ENCODE results near the gene OR10H2.
"Not testable (repeated sequence)": the region's sequence is repeated elsewhere in the genome, so short reads cannot be mapped to it uniquely, and the experiment has no call there.

Gene OR10H2

GRCh38 chr19:15727724-15728123, at the start of gene OR10H2:
Gene OR10H2 (plus strand): TSS chr19:15728024. CDS start chr19:15728044, 20 bp downstream.
- DNase-seq: no peak

GRCh38 chr19:15679089-15679488, 48.7 kb upstream of the OR10H2 start:
- no peak for DNase-seq

- not testable (repeated sequence) for DNase-seq
These were observed 48.0 kb upstream of the OR10H2 start for GRCh38 chr19:15679865-15680264.

GRCh38 chr19:15680478-15681322, 47.1 kb upstream of the OR10H2 start:
- no peak for DNase-seq

DNA sequence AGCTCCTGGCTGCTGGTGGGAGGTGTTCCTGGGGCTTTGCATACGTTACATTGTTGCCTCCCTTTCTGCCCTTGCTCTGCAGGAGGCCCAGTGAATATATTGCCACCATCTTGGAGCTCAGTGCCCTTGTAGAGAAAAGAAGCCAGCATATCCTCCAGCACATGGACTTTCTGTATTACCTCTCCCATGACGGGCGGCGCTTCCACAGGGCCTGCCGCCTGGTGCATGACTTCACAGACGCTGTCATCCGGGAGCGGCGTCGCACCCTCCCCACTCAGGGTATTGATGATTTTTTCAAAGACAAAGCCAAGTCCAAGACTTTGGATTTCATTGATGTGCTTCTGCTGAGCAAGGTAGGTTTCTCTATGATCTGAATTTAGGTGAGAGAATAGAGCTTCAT, 44.4 kb upstream of the OR10H2 start:
- DNase-seq: no peak

- no peak for DNase-seq
These were observed 43.0 kb upstream of the OR10H2 start for GRCh38 chr19:15684828-15685227.

GRCh38 chr19:15696654-15697194, 31.1 kb upstream of the OR10H2 start:
- peak in 1 of 2 experiments; percentile 4 for DNase-seq

GRCh38 chr19:15701757-15702533, 25.9 kb upstream of the OR10H2 start:
- DNase-seq: no peak

GRCh38 chr19:15702534-15702930, 25.3 kb upstream of the OR10H2 start:
- no peak for DNase-seq

- DNase-seq: no peak
These were observed 13.2 kb upstream of the OR10H2 start for GRCh38 chr19:15714638-15715037.

DNA sequence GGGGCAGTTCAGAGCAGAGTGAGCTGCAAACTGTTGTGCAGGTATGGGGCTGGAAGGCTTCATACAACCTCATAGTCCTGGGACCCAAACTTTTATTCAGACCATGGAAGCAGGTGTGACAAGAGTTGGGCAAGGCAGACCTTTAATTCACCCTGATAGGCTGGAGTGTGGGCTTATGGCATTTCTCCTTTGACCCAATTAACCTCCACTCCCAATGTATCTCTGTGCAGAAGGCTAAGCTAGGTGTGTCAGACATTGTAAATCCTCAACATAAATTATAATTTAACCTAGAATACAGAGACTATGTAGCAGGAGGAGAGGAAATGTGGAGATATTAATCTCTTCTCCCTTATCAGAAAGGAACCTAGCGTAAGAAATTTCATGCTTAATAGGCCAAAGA, 12.2 kb upstream of the OR10H2 start:
- no peak for DNase-seq

GRCh38 chr19:15717809-15718208, 10.0 kb upstream of the OR10H2 start:
- no peak for DNase-seq

GRCh38 chr19:15721268-15721667, 6.6 kb upstream of the OR10H2 start:
- DNase-seq: no peak

- DNase-seq: no peak
These were observed 4.9 kb upstream of the OR10H2 start for GRCh38 chr19:15722956-15723355.

GRCh38 chr19:15730538-15730937, 2.7 kb downstream of the OR10H2 start:
- no peak for DNase-seq

DNA sequence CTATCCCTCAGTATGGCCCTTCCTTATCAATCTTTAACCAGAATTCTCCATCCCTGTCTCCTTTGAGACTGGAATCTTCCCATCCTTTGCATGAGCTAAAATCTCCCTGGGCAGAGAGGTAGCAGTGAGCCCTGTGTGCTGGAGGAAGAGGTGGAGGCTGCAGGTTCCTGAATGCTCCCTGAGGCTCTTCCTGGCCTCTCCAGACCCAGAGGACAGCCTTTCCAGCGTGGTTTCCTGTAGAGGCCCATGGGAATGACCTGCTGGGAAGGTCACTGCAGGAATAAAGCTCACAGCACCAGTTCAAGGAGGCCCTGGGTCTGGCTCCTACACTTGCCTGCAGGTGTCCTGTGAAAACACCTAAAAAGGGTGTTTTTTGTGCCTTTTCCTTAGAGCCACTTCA, 4.6 kb downstream of the OR10H2 start:
- DNase-seq: no peak

DNA sequence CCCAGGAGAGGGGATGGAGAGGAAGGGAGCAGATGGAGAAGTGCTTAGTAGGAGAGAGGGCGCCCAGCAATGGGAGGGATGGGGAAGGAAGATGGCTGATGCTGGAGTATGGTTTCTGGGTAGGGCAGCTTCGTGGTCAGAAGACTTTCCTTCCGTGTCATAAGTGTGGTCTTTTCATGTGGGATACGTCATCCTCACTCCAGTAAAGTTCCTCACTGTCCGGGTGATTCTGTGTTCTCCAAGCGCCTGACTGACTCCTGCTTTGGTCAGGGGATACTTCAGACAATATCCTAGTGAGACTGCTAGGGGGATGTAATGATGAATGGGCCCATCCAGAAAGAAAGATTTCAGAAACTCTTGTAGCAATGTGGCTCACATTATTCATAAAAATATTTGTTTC, 6.1 kb downstream of the OR10H2 start:
- no peak for DNase-seq

- no peak for DNase-seq
These were observed 9.9 kb downstream of the OR10H2 start, which contains the start of gene OR10H3 for GRCh38 chr19:15737722-15738121. Gene OR10H3 (plus strand): TSS chr19:15737985. CDS start chr19:15741393, 3,408 bp downstream.

DNA sequence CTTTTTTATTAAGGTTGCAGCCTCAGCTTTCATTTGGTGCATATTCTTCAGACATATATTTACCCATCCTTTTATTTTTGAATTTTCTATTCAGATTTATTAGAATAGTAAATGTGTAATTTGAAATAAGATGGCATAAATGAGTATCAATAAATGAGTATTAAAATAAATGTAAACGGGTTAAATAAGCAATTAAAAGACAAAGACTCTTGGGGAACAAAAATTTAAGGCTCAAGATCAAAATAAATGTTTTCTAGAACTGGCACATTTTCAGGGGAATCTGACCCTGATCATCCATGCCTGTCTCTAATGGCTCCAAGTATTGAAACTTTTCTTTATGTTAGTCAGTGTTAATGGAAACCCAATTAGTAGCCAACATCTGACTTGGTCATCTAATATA, 13.0 kb downstream of the OR10H2 start:
- no peak for DNase-seq

DNA sequence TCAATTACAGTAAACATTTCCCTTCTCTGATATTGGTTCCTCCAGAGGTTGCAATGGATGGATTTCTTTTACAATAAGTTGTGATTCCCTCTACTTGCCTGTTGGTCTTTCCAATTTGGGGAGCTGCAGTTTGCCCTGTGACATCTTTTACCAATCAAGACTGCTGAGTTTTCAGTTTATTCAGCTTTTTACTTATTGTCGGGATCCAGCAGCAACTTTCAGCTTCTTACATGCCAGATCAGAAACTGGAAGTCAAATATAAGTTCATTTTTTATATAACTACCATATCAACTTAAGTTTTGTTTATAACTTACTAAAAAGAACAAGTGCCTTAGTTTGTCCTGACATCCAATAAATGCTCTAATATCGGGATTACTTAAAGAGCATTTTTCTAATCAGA, 20.4 kb downstream of the OR10H2 start:
- DNase-seq: no peak

- no peak for DNase-seq
These were observed 30.6 kb downstream of the OR10H2 start for GRCh38 chr19:15758379-15758778.

- DNase-seq: no peak
These were observed 32.2 kb downstream of the OR10H2 start for GRCh38 chr19:15759962-15760565.

DNA sequence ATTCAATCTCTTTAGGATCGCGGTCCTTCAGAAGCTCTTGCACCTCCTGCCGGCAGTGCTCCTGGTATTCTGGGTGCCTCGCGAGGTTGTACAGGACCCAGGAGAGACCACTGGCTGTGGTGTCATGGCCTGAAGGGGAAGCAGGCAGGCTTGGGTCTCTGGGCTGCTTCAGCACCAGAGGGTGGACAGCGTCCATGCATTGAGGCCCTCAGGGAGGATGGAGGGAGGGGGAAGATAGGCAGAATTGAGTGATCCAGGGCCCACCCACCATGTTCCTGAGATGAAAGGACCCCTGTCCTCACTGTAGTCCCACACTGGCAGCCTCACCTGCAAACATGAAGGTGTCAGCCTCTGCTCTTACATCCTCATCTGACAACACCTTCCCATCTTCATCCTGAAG, 41.8 kb downstream of the OR10H2 start:
- DNase-seq: no peak

All from NCI-H1930 (cell line).